ENCODE results near the gene MRPL48. TPM values are rescaled to one million over a fixed set of nuclear protein-coding genes. Genes with fewer than 3 reads are reported as not detected.

Gene MRPL48
- total RNA-seq, 2 donors from 2014 or later = 18.7 to 25.3 TPM

DNA sequence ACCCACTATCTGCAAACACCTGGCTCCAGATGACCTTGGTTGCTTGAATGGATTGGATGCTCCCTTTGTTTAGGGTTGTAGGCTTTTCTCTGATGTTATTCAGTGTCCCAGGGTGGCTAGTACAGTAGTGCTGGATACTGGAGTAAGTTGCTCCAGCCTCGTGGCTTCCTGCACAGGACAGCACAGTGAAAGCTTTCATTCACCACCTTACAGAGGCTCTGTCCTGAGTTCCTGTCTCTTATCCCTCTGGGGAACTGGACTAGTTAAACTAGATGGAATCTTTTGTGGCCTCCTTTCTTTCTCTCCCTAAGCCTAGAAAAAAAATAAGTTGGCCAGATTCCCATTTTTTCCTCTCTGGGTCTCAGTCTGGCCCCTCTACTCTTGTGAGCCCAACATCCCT is 42.6 kb downstream of the MRPL48 start:
- H3K4me1 ChIP-seq = no peaks in the 10 kb centered on the region
- TF ChIP-seq, protein P1, sequence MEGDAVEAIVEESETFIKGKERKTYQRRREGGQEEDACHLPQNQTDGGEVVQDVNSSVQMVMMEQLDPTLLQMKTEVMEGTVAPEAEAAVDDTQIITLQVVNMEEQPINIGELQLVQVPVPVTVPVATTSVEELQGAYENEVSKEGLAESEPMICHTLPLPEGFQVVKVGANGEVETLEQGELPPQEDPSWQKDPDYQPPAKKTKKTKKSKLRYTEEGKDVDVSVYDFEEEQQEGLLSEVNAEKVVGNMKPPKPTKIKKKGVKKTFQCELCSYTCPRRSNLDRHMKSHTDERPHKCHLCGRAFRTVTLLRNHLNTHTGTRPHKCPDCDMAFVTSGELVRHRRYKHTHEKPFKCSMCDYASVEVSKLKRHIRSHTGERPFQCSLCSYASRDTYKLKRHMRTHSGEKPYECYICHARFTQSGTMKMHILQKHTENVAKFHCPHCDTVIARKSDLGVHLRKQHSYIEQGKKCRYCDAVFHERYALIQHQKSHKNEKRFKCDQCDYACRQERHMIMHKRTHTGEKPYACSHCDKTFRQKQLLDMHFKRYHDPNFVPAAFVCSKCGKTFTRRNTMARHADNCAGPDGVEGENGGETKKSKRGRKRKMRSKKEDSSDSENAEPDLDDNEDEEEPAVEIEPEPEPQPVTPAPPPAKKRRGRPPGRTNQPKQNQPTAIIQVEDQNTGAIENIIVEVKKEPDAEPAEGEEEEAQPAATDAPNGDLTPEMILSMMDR (IDR thresholded peaks at IDR 0.05) = no peak
- no peaks in the 10 kb centered on the region for H3K9me3 ChIP-seq
- no peak for DNase-seq (ENCODE audit: low spot score)
- H3K4me3 ChIP-seq = no peak overlapping the region
- peaks cover 19% of the 10 kb centered on the region for H3K36me3 ChIP-seq
- H3K27me3 ChIP-seq = no peaks in the 10 kb centered on the region
- no peak overlapping the region for H3K27ac ChIP-seq

DNA sequence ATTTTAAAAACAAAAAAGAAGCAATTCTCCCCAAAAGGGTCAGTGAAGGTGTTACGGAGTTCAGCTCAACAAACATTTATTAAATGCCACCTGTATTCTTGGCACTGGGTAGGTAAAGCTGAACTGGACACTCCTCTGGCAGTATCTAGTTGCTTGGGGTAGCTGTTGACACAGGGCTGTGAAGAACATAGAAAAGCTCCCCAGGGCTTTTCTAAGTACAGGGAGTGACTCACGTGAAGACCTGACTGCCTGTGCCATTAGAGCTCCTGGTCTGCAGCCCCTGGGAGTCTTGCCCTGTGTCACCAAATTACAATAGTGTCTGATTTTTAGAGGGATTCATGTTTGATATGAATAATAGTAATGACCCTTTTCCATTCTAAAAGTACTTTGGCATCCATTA is 45.4 kb downstream of the MRPL48 start:
- TF ChIP-seq, protein P1 (IDR thresholded peaks at IDR 0.05) = no peak
- Histone ChIP-seq H3K4me1 (no peaks in the 10 kb centered on the region), H3K36me3 (peaks cover 7% of the 10 kb centered on the region), H3K4me3 (no peak overlapping the region), H3K9me3 (no peaks in the 10 kb centered on the region), H3K27ac (no peak overlapping the region), H3K27me3 (no peaks in the 10 kb centered on the region)
- no peak for DNase-seq (ENCODE audit: low spot score)

DNA sequence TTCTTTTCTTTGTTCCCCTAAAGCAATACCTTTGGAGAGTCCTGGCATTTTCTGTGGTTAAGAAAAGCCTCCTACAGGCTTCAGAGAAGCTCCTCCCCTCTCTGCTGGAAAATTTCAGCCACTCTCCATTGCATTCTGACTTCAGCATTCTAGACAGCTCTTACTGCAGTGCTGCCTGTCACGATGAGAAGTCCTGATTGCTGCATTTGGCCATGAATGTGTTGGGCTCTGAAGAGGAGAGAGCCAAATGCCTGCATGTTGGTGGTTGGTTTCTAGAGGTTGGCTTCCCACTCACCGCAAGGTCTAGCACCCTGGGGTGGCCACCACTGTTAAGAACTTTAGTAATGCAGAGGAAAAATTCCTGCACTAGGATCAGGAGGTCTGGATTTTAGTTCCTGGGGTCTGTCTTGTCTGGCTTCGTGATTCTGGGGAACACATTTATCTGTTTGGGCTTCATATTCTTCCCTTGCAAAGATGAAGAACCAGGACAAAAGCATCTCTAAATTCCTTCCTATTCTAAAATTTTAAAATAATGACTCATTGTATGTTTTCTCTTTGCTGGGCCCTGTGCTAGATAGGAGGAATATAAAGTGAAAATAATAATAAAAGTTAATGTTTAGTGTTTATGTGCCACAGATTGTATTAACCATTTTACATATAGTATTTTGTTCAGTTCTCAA is 50.9 kb downstream of the MRPL48 start:
- no peak overlapping the region for H3K4me3 ChIP-seq
- H3K27ac ChIP-seq = peak overlapping the region in 1 of 2 donors; percentile 38
- TF ChIP-seq, protein P1 (IDR thresholded peaks at IDR 0.05) = no peak
- H3K36me3 ChIP-seq = peaks cover 5% of the 10 kb centered on the region
- H3K9me3 ChIP-seq = no peaks in the 10 kb centered on the region
- no peak for DNase-seq (ENCODE audit: low spot score)
- H3K27me3 ChIP-seq = no peaks in the 10 kb centered on the region
- H3K4me1 ChIP-seq = no peaks in the 10 kb centered on the region

DNA sequence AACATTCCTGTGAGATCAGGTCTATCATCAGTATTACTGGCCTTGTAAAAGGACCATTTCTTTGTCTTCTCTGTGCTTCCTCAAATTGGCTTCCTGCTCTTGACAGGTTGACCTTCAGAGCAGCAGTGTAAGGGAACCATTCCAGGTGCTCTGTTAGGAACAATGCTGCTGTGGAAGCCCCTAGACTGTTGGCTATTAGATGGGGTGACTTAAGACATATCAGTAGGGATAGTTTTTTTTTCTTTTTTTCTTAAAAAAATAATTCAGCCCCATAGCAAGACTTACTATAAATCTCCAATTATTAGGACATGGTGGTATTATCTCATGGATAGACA is 51.4 kb downstream of the MRPL48 start:
- H3K4me1 ChIP-seq = no peaks in the 10 kb centered on the region
- H3K36me3 ChIP-seq = peaks cover 9% of the 10 kb centered on the region
- no peak for DNase-seq (ENCODE audit: low spot score)
- peak overlapping the region in 1 of 2 donors; percentile 38 for H3K27ac ChIP-seq
- no peak overlapping the region for H3K4me3 ChIP-seq
- H3K27me3 ChIP-seq = no peaks in the 10 kb centered on the region
- no peaks in the 10 kb centered on the region for H3K9me3 ChIP-seq
- TF ChIP-seq, protein P1 (IDR thresholded peaks at IDR 0.05) = no peak

- H3K27ac ChIP-seq = peak overlapping the region; percentile 55 to 81
Observed at GRCh38 chr11:73851046-73851764, 63.5 kb downstream of the MRPL48 start.

More at GRCh38 chr11:73851046-73851764, 63.5 kb downstream of the MRPL48 start:
- no peaks in the 10 kb centered on the region for H3K27me3 ChIP-seq
- no peak for DNase-seq (ENCODE audit: low spot score)
- no peaks in the 10 kb centered on the region for H3K36me3 ChIP-seq
- no peak overlapping the region for H3K4me3 ChIP-seq
- H3K9me3 ChIP-seq = no peaks in the 10 kb centered on the region
- peaks cover 0 to 1% of the 10 kb centered on the region in 2 donors for H3K4me1 ChIP-seq
- TF ChIP-seq, protein P1 (IDR thresholded peaks at IDR 0.05) = no peak

Data from right atrium auricular region (tissue), 2 donors.